SK-N-SH treated with all-trans-retinoic acid at 6 μM for 48 hours (cell line): ENCODE measurements around the gene MINDY4.

Source experiments
- ATAC-seq: fragments of 200-7000 bp; cut with Tn5 transposase; 3 replicates; pipeline ENCODE4 v1.9.1; 2020; ENCODE audit warnings: mild to moderate bottlenecking, moderate library complexity
- ARNTL ChIP-seq: fragments of 450-650 bp; formaldehyde crosslinking; IDR thresholded peaks from 2 replicates; pipeline ENCODE4 v1.5.0; 2020; ENCODE audit warnings: low read depth, mild to moderate bottlenecking, moderate library complexity, borderline replicate concordance
- BACH2 ChIP-seq: fragments of 250-450 bp; sonication (Bioruptor Pico); IDR thresholded peaks from 2 replicates; pipeline ENCODE4 v1.9.0; 2021; ENCODE audit warnings: mild to moderate bottlenecking, borderline replicate concordance
- CSDC2 ChIP-seq: fragments of 250-450 bp; sonication (Bioruptor Pico); IDR thresholded peaks from 2 replicates; pipeline ENCODE4 v1.5.0; 2020; ENCODE audit warnings: mild to moderate bottlenecking, moderate library complexity
- ESRRG ChIP-seq: fragments of 250-450 bp; sonication (Bioruptor Pico); IDR thresholded peaks from 2 replicates; pipeline ENCODE4 v1.6.1; 2021; ENCODE audit warnings: mild to moderate bottlenecking
- GLIS3 ChIP-seq: fragments of 250-450 bp; sonication (Bioruptor Pico); IDR thresholded peaks from 2 replicates; pipeline ENCODE4 v1.5.0; 2020; ENCODE audit warnings: mild to moderate bottlenecking, moderate library complexity
- ISL1 ChIP-seq: fragments of 250-450 bp; sonication (Bioruptor Pico); IDR thresholded peaks from 2 replicates; pipeline ENCODE4 v2.1.2; 2022; ENCODE audit warnings: mild to moderate bottlenecking, moderate library complexity
- OSR1 ChIP-seq: fragments of 250-450 bp; sonication (Bioruptor Pico); IDR thresholded peaks from 2 replicates; pipeline ENCODE4 v1.8.0; 2022; ENCODE audit warnings: moderate library complexity, mild to moderate bottlenecking, inconsistent platforms
- PPARA ChIP-seq: fragments of 250-450 bp; sonication (Bioruptor Pico); IDR thresholded peaks from 2 replicates; pipeline ENCODE4 v1.5.0; 2020; ENCODE audit warnings: mild to moderate bottlenecking, borderline replicate concordance
- RARB ChIP-seq: fragments of 250-450 bp; sonication (Bioruptor Pico); IDR thresholded peaks from 2 replicates; pipeline ENCODE4 v1.8.0; 2021; ENCODE audit warnings: mild to moderate bottlenecking, moderate library complexity
- SNAI2 ChIP-seq: fragments of 250-450 bp; sonication (Bioruptor Pico); IDR thresholded peaks from 2 replicates; pipeline ENCODE4 v1.5.0; 2020; ENCODE audit warnings: mild to moderate bottlenecking, moderate library complexity
- TCF4 ChIP-seq: fragments of 250-450 bp; sonication (Bioruptor Pico); IDR thresholded peaks from 2 replicates; pipeline ENCODE4 v1.8.0; 2021; ENCODE audit warnings: mild to moderate bottlenecking, moderate library complexity, borderline replicate concordance
- TOX ChIP-seq: fragments of 250-450 bp; sonication (Bioruptor Pico); IDR thresholded peaks from 2 replicates; pipeline ENCODE4 v1.8.0; 2021; ENCODE audit warnings: mild to moderate bottlenecking, moderate library complexity, borderline replicate concordance
- ZC3H10 ChIP-seq: fragments of 250-450 bp; sonication (Bioruptor Pico); IDR thresholded peaks from 2 replicates; pipeline ENCODE4 v1.5.1; 2021; ENCODE audit warnings: mild to moderate bottlenecking, moderate library complexity
- ZFP30 ChIP-seq: fragments of 450-650 bp; formaldehyde crosslinking; IDR thresholded peaks from 2 replicates; pipeline ENCODE4 v1.5.0; 2022; ENCODE audit warnings: mild to moderate bottlenecking, moderate library complexity
- ZNF565 ChIP-seq: fragments of 450-650 bp; formaldehyde crosslinking; conservative IDR thresholded peaks from 2 replicates; pipeline ENCODE4 v1.5.0; 2020; ENCODE audit warnings: low read depth, mild to moderate bottlenecking, moderate library complexity
- ZNF8 ChIP-seq: fragments of 450-650 bp; formaldehyde crosslinking; IDR thresholded peaks from 2 replicates; pipeline ENCODE4 v1.5.0; 2020; ENCODE audit warnings: mild to moderate bottlenecking, moderate library complexity
- TF ChIP-seq, protein P1 (sequence below): fragments of 250-450 bp; sonication (Bioruptor Pico); IDR thresholded peaks from 2 replicates; pipeline ENCODE4 v1.5.0; 2020; ENCODE audit warnings: mild to moderate bottlenecking, moderate library complexity
- TF ChIP-seq, protein P2 (sequence below): fragments of 250-450 bp; sonication (Bioruptor Pico); IDR thresholded peaks from 2 replicates; pipeline ENCODE4 v1.8.0; 2020; ENCODE audit warnings: mild to moderate bottlenecking, moderate library complexity, borderline replicate concordance
- TF ChIP-seq, protein P3 (sequence below): fragments of 250-450 bp; sonication (Bioruptor Pico); IDR thresholded peaks from 2 replicates; pipeline ENCODE4 v1.5.1; 2020; ENCODE audit warnings: low read depth, mild to moderate bottlenecking, moderate library complexity
- TF ChIP-seq, protein P4 (sequence below): fragments of 250-450 bp; sonication (Bioruptor Pico); IDR thresholded peaks from 2 replicates; pipeline ENCODE4 v1.8.0; 2021; ENCODE audit warnings: low read depth, mild to moderate bottlenecking, moderate library complexity, borderline replicate concordance

MINDY4 gene

DNA sequence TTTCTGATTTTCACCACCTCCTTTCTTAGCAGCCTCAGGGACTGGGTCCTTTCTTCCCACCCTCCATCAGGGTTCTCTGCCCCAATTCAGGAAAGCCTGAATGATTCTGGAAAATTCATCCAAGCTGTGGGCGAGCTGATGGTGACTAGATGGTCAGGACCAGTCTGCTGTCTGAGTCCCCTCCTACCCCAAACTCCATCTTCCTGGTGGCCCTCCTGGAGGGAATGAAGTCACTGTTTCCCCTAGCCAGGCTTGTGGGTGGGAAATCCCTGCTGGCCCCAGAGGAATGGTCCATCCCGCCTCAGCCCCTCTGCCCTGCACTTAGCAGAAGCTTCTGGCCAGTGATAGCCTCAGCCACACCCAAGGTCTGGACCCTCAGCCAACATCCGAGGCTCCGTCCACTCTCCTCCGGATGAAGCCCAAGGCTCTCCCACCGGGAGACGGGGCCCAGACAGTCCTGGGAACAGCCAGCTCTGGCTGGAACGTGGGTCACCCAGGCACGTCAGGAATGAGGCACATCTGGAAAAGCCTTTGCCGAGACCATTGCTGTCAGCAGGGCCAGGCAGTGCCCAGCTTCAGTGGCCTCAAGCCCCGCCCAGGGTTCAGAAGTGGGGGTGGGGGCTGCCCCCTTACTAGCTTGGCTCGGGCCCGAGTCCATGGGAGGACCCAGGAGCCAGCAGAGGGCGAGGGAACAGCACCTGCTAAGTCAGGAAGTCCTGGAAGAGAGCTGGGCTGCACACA lies 136.5 kb downstream of the MINDY4 start (continued):
- TF ChIP-seq, protein P1, sequence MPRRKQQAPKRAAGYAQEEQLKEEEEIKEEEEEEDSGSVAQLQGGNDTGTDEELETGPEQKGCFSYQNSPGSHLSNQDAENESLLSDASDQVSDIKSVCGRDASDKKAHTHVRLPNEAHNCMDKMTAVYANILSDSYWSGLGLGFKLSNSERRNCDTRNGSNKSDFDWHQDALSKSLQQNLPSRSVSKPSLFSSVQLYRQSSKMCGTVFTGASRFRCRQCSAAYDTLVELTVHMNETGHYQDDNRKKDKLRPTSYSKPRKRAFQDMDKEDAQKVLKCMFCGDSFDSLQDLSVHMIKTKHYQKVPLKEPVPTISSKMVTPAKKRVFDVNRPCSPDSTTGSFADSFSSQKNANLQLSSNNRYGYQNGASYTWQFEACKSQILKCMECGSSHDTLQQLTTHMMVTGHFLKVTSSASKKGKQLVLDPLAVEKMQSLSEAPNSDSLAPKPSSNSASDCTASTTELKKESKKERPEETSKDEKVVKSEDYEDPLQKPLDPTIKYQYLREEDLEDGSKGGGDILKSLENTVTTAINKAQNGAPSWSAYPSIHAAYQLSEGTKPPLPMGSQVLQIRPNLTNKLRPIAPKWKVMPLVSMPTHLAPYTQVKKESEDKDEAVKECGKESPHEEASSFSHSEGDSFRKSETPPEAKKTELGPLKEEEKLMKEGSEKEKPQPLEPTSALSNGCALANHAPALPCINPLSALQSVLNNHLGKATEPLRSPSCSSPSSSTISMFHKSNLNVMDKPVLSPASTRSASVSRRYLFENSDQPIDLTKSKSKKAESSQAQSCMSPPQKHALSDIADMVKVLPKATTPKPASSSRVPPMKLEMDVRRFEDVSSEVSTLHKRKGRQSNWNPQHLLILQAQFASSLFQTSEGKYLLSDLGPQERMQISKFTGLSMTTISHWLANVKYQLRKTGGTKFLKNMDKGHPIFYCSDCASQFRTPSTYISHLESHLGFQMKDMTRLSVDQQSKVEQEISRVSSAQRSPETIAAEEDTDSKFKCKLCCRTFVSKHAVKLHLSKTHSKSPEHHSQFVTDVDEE (CRISPR knock-in tag): no peak
- TF ChIP-seq ZFP30 (CRISPR knock-in tag): no peak

DNA sequence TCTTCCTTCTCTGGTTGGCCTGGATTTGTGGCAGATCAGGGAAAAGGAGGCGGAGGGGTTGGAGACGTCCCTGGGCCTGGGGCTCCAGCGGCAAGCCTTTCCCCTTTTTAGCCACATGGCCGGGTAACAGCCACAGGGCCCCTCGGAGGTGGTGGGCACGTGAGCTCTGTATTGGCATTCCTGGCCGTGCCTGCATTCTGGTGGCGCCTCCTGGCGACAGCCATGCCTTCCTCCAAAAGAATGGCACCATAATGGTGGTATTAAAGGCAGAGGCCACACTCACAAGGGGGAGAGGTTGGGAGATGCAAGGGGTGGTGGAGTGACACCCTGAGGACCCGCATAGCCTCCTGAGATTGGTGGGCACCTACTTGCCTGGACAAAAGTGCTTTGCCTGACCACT lies 137.5 kb downstream of the MINDY4 start:
- TF ChIP-seq ISL1 (CRISPR knock-in tag) (no peak), RARB (no peak), GLIS3 (CRISPR knock-in tag) (no peak), ARNTL (CRISPR knock-in tag) (no peak), BACH2 (CRISPR knock-in tag) (no peak), ZFP30 (CRISPR knock-in tag) (no peak), TOX (no peak), TCF4 (CRISPR knock-in tag) (no peak), CSDC2 (CRISPR knock-in tag) (no peak), PPARA (CRISPR knock-in tag) (no peak), SNAI2 (CRISPR knock-in tag) (no peak), ESRRG (CRISPR knock-in tag) (no peak), ZC3H10 (CRISPR knock-in tag) (no peak), ZNF8 (CRISPR knock-in tag) (no peak), OSR1 (CRISPR knock-in tag) (no peak), ZNF565 (CRISPR knock-in tag) (no peak)
- TF ChIP-seq, protein P2, sequence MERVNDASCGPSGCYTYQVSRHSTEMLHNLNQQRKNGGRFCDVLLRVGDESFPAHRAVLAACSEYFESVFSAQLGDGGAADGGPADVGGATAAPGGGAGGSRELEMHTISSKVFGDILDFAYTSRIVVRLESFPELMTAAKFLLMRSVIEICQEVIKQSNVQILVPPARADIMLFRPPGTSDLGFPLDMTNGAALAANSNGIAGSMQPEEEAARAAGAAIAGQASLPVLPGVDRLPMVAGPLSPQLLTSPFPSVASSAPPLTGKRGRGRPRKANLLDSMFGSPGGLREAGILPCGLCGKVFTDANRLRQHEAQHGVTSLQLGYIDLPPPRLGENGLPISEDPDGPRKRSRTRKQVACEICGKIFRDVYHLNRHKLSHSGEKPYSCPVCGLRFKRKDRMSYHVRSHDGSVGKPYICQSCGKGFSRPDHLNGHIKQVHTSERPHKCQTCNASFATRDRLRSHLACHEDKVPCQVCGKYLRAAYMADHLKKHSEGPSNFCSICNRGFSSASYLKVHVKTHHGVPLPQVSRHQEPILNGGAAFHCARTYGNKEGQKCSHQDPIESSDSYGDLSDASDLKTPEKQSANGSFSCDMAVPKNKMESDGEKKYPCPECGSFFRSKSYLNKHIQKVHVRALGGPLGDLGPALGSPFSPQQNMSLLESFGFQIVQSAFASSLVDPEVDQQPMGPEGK (CRISPR knock-in tag): no peak
- TF ChIP-seq, protein P3, sequence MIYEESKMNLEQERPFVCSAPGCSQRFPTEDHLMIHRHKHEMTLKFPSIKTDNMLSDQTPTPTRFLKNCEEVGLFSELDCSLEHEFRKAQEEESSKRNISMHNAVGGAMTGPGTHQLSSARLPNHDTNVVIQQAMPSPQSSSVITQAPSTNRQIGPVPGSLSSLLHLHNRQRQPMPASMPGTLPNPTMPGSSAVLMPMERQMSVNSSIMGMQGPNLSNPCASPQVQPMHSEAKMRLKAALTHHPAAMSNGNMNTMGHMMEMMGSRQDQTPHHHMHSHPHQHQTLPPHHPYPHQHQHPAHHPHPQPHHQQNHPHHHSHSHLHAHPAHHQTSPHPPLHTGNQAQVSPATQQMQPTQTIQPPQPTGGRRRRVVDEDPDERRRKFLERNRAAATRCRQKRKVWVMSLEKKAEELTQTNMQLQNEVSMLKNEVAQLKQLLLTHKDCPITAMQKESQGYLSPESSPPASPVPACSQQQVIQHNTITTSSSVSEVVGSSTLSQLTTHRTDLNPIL (CRISPR knock-in tag): no peak
- TF ChIP-seq, protein P1 (CRISPR knock-in tag): no peak
- TF ChIP-seq, protein P4, sequence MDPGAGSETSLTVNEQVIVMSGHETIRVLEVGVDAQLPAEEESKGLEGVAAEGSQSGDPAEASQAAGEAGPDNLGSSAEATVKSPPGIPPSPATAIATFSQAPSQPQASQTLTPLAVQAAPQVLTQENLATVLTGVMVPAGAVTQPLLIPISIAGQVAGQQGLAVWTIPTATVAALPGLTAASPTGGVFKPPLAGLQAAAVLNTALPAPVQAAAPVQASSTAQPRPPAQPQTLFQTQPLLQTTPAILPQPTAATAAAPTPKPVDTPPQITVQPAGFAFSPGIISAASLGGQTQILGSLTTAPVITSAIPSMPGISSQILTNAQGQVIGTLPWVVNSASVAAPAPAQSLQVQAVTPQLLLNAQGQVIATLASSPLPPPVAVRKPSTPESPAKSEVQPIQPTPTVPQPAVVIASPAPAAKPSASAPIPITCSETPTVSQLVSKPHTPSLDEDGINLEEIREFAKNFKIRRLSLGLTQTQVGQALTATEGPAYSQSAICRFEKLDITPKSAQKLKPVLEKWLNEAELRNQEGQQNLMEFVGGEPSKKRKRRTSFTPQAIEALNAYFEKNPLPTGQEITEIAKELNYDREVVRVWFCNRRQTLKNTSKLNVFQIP (CRISPR knock-in tag): no peak
- ATAC-seq: no peak

DNA sequence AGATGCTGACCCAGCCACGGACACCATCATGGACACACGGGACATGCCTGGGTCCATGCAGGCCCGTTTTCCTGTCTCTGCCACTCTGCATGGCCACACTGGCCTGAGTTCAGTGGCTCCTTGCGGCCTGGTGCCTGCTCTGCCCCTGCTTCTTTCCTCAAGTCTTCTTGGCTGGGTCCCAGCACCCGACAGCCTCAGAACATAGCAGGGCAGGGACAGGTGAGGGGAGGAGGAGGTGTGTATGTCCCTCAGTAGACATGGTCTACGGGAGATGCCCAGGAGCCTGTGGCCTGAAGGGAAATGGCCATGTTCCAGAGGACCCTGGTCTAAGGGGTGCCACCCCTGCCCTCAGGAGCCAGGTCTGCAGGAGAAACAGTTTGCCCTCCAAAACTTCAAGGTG lies 138.2 kb downstream of the MINDY4 start:
- TF ChIP-seq TOX (no peak), CSDC2 (CRISPR knock-in tag) (no peak), ZFP30 (CRISPR knock-in tag) (no peak)
- TF ChIP-seq, protein P2 (CRISPR knock-in tag): no peak
- TF ChIP-seq, protein P3 (CRISPR knock-in tag): no peak
- no peak for ATAC-seq
